Naive thymus-derived CD8-positive, alpha-beta T cell (primary cell): ENCODE measurements around the gene GRHL3. TPM values are rescaled to one million over a fixed set of nuclear protein-coding genes. Genes with fewer than 3 reads are reported as not detected.

Experiments
- ATAC-seq, 2 donors: fragments of 150-1000 bp; cut with Tn5 transposase in 1 of 2; sonication (Bioruptor Pico), chemical (Tn5 transposase) in 1 of 2; 1 replicate in 1 of 2; 2 replicates in 1 of 2; pipeline ENCODE4 v1.10.0; 2021; ENCODE audit warnings: mild to moderate bottlenecking in 2 of 2, moderate library complexity in 2 of 2
- POLR2A ChIA-PET: fragments of 350-600 bp; sonication (Branson Sonifier 250); formaldehyde crosslinking; loops from one replicate; lab custom pipeline; 2021; ENCODE audit warnings: antibody characterized with exemption; lab: Charles Lee
- DNase-seq, 10 donors: peaks; one replicate each; pipeline versions ENCODE4 v3.0.0 to v3.0.0-alpha.2; 2020 to 2022
- H3K27ac Mint-ChIP-seq, 10 donors: one replicate each; pipeline ENCODE4 v1.8.0; 2020 to 2022; ENCODE audit warnings: mild to moderate bottlenecking in 10 of 10, mixed read lengths in 10 of 10, moderate library complexity in 4 of 10, inconsistent platforms in 1 of 10
- H3K27me3 Mint-ChIP-seq, 5 donors: one replicate each; pipeline ENCODE4 v1.8.0; 2021 to 2022; ENCODE audit warnings: mixed read lengths in 5 of 5
- H3K36me3 Mint-ChIP-seq, 3 donors: one replicate each; pipeline ENCODE4 v1.8.0; 2020 to 2022; ENCODE audit warnings: mixed read lengths in 3 of 3, mild to moderate bottlenecking in 2 of 3, inconsistent platforms in 1 of 3
- H3K4me1 Mint-ChIP-seq, 4 donors: one replicate each; pipeline ENCODE4 v1.8.0; 2021 to 2022; ENCODE audit warnings: mixed read lengths in 4 of 4
- H3K4me3 Mint-ChIP-seq, 10 donors: one replicate each; pipeline ENCODE4 v1.8.0; 2020 to 2022; ENCODE audit warnings: mild to moderate bottlenecking in 10 of 10, mixed read lengths in 10 of 10, moderate library complexity in 6 of 10, inconsistent platforms in 1 of 10
- H3K9me3 Mint-ChIP-seq, 9 donors: one replicate each; pipeline ENCODE4 v1.8.0; 2020 to 2022; ENCODE audit warnings: mixed read lengths in 9 of 9, mild to moderate bottlenecking in 3 of 9, inconsistent platforms in 1 of 9, moderate library complexity in 1 of 9
- polyA plus RNA-seq, 3 donors: library from polyadenylated mRNA; unstranded; fragments of 300-500 nt; fragmentation: Illumina TruSeq; gene quantifications; one replicate each; pipeline ENCODE4 v1.2.3, GENCODE V29; 2021
- total RNA-seq, 8 experiments: library from RNA in 2 of 8; stranded (reverse) in 2 of 8; gene quantifications; one replicate each; pipeline ENCODE4 v1.2.3 and lab custom pipeline; 2021 to 2026

The GRHL3 gene
- total and polyA plus RNA-seq, 5 experiments from 2014 or later, result not detected

DNA sequence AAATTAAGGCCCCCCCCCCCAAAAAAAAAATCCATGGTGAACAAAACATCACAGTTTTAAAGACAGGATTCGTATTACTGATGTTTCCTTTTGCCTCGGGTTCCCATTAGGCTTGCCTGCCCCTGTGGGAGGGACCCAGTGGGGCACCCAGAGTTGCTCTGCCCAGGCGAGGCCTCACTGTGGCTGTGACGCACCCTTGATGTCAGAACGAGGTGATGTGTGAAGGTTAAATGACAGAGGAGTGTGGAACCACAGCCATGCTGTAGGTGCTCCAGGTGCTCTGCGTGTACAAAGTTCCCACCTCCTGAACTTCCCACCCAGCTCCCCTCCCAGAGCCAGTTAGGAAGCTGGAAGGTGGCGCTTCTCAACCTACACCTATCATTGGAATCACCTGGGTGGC, 37.9 kb downstream of the GRHL3 start:
- Mint-ChIP-seq H3K27me3 (no peaks in the 10 kb centered on the region), H3K4me1 (peaks cover 0 to 2% (median 0%) of the 10 kb centered on the region in 4 donors), H3K4me3 (no peak overlapping the region), H3K36me3 (peaks cover 0 to 13% (median 8%) of the 10 kb centered on the region in 3 donors), H3K27ac (peak overlapping the region in 1 of 10 donors; percentile 31), H3K9me3 (no peaks in the 10 kb centered on the region)
- POLR2A ChIA-PET, result interaction anchor here (0.7 kb wide), 1 partner anchor 274 kb away, joined by 5 read pairs; no protein-coding TSS in a partner anchor
- ATAC-seq, result no peak
- no peak for DNase-seq

DNA sequence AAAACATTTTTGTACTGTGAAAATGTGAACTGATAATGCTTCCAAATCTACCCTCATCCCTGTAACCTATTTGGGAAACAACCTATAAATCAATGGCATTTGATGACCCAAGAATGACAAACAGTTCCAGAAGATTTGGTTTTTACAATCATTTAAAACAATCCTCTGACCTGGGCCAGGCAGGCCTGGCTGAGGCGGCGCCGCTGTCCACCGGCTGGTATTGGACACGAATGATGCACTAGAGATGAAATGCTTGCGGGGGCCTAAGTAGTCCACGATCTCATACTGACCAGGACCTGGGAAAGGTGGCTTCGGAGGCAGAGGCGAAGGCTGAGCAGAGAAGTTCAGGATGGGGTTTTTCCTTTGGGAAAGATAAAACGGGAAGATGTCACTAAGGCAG, 41.5 kb downstream of the GRHL3 start:
- no peaks in the 10 kb centered on the region for H3K9me3 Mint-ChIP-seq
- DNase-seq, result no peak
- POLR2A ChIA-PET, result no interaction called here
- ATAC-seq, result no peak
- H3K27me3 Mint-ChIP-seq, result no peaks in the 10 kb centered on the region
- peaks cover 0 to 2% (median 0%) of the 10 kb centered on the region in 4 donors for H3K4me1 Mint-ChIP-seq
- H3K36me3 Mint-ChIP-seq, result peaks cover 0 to 13% (median 9%) of the 10 kb centered on the region in 3 donors
- H3K27ac Mint-ChIP-seq, result no peak overlapping the region
- H3K4me3 Mint-ChIP-seq, result no peak overlapping the region

DNA sequence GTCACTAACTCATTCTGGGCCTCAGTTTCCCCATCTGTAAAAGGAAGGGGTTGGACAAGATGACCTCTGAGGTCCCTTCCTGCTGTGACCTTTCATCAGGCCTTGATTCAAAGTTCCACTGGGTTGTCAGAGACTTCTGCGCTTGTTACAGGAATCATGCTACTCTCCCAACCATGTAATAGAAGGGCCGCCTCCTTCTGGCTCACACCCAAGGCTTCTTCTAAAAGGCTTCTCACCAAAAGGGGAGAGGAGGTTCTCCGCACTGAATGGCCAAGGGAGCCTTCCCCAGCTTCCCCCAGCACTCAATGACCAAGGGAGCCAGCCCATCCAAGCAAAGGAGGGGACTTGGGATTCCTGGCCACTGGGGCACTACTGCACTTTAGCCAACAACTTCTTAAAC, 42.7 kb downstream of the GRHL3 start:
- Mint-ChIP-seq H3K27me3 (no peaks in the 10 kb centered on the region), H3K4me1 (peaks cover 0 to 2% (median 0%) of the 10 kb centered on the region in 4 donors), H3K4me3 (no peak overlapping the region), H3K36me3 (peaks cover 0 to 17% (median 10%) of the 10 kb centered on the region in 3 donors), H3K9me3 (no peaks in the 10 kb centered on the region), H3K27ac (no peak overlapping the region)
- no peak for DNase-seq
- ATAC-seq, result no peak
- POLR2A ChIA-PET, result no interaction called here

DNA sequence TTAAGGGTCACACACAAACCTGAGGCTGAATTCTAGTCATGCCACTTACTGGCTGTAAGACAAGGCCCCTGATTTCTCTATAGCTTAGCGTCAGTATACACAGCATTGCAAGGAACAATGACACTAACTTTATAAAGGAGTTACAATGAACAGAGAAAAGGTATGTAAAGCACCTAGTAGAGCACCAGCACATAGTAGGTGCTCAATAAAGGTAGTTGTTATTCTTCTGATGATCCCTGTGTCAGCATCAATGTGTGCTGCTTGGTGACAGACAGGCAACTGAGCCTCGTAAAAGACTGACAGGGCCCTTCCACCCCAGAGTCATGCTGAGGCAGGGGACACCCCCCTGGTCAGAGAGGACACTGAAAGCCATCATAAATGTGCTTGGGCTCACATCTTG, 43.2 kb downstream of the GRHL3 start:
- no peak overlapping the region for H3K27ac Mint-ChIP-seq
- ATAC-seq (no peak), DNase-seq (no peak)
- no peaks in the 10 kb centered on the region for H3K27me3 Mint-ChIP-seq
- H3K9me3 Mint-ChIP-seq, result no peaks in the 10 kb centered on the region
- H3K4me1 Mint-ChIP-seq, result peaks cover 0 to 2% (median 0%) of the 10 kb centered on the region in 4 donors
- H3K4me3 Mint-ChIP-seq, result no peak overlapping the region
- H3K36me3 Mint-ChIP-seq, result peaks cover 0 to 18% (median 14%) of the 10 kb centered on the region in 3 donors
- POLR2A ChIA-PET, result no interaction called here

DNA sequence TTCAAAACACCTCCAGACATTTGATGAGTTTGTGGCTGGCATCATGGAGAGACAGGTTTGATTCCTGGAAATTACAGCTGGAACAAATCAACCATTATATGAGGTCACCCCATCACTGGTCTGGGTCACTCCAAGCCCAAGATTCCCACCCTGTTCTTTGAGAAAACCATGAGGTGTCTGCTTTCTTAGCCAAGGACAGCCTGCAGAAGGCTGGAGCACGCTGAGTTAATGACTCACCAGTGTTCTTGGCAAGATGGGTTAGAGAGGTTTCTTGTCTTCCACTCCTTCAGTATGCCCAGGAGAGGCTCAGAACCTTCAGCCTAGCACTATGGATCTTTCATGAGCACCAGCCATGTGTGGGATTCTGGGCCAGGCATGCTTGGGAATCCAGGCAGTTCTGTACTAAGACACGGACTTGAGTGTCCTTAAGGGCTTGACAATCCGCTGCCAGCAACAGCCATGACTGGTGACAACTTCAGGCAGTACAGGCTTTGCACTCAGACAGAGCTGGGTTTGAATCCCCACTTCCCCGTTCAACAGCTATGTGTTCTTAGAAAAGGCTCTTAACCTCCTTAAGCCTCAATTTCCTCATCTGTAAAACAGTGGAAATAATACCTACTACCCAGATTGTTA, 43.9 kb downstream of the GRHL3 start:
- DNase-seq, result no peak
- H3K27ac Mint-ChIP-seq, result no peak overlapping the region
- H3K9me3 Mint-ChIP-seq, result no peaks in the 10 kb centered on the region
- H3K36me3 Mint-ChIP-seq, result peaks cover 0 to 15% (median 9%) of the 10 kb centered on the region in 3 donors
- peaks cover 0 to 2% (median 0%) of the 10 kb centered on the region in 4 donors for H3K4me1 Mint-ChIP-seq
- no peak for ATAC-seq
- H3K4me3 Mint-ChIP-seq, result no peak overlapping the region
- POLR2A ChIA-PET, result interaction anchor here (0.6 kb wide), 1 partner anchor 28 kb away, joined by 3 read pairs; no protein-coding TSS in a partner anchor
- no peaks in the 10 kb centered on the region for H3K27me3 Mint-ChIP-seq

DNA sequence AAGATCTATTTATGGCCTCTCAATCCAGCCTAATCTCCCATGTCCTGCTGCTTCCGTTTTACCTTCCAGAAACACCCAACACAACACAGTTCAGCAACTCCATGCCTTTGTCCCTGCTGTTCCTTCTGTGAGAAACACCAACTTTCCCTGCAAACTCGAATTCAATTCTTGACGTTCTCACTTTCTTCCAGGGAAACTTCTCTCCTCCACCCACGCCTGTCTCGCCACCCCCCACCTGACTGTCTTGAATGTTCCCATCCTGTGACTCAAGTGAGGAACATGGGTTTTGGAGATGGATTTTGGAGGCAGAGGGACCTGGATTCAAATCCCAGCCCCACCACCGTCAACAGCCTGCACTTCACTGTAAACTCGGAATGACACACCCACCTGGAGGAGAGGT, 44.8 kb downstream of the GRHL3 start:
- ATAC-seq (no peak), DNase-seq (no peak)
- Mint-ChIP-seq H3K4me1 (peaks cover 0 to 2% (median 0%) of the 10 kb centered on the region in 4 donors), H3K4me3 (no peak overlapping the region), H3K36me3 (peaks cover 0 to 19% (median 9%) of the 10 kb centered on the region in 3 donors), H3K27me3 (no peaks in the 10 kb centered on the region), H3K27ac (no peak overlapping the region), H3K9me3 (no peaks in the 10 kb centered on the region)
- POLR2A ChIA-PET, result no interaction called here

DNA sequence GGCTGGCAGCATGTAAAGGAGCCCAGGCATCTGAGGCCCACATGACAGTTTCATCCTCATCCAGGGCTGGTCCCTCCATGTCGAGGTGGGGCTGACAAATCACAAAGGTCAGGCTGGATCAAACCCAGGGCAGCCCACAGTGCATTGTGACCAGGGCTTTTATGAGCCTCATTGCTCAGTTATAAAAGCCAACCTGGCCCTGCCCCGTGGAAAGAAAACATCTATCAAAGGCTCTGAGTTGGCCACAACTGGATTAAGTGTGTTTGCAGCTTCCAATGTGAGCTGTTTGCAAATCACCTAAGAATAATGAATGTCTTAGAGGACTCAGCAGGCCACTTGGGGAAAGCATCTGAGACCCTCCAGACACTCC, 45.4 kb downstream of the GRHL3 start:
- Mint-ChIP-seq H3K4me3 (no peak overlapping the region), H3K9me3 (no peaks in the 10 kb centered on the region), H3K27ac (no peak overlapping the region), H3K27me3 (no peaks in the 10 kb centered on the region), H3K4me1 (peaks cover 0 to 2% (median 0%) of the 10 kb centered on the region in 4 donors), H3K36me3 (peaks cover 0 to 17% (median 9%) of the 10 kb centered on the region in 3 donors)
- POLR2A ChIA-PET, result no interaction called here
- no peak for DNase-seq
- no peak for ATAC-seq

DNA sequence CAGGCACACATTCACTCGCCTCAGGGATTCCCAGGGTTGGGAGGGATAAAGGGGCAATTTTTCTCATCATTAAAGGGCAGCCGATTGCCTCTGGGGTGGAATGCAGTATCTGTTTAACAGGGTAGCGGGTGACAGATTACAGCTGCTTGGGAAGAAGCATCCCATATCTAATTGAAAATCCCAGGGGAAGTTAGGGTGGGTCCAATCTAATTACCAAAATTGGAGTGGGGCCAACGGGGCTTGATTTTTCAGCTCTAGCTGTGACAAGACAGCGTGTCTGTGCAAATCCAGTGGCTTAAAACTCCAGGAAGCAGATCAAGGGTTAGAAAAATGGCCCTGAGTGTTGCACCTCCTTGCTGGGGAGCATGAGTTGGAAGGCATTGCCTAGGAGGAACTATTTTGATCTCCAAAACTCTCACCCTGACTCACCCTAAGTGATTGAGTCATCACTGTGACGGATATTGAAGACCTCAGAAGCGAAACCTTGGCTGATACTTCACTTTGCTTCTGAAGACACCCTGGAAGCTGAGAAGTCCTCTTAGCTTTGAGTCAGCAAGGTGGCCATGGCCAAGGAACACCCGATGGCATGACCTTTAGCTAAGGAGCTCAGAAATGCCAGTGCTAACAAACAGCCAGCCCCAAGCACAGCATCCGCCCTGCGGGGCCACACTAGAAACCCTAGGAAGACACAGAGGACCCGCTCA, 46.0 kb downstream of the GRHL3 start:
- no peaks in the 10 kb centered on the region for H3K9me3 Mint-ChIP-seq
- no peak for DNase-seq
- ATAC-seq, result no peak
- H3K36me3 Mint-ChIP-seq, result peaks cover 0 to 17% (median 11%) of the 10 kb centered on the region in 3 donors
- no peak overlapping the region for H3K4me3 Mint-ChIP-seq
- POLR2A ChIA-PET, result no interaction called here
- no peak overlapping the region for H3K27ac Mint-ChIP-seq
- peaks cover 0 to 2% (median 0%) of the 10 kb centered on the region in 4 donors for H3K4me1 Mint-ChIP-seq
- no peaks in the 10 kb centered on the region for H3K27me3 Mint-ChIP-seq

DNA sequence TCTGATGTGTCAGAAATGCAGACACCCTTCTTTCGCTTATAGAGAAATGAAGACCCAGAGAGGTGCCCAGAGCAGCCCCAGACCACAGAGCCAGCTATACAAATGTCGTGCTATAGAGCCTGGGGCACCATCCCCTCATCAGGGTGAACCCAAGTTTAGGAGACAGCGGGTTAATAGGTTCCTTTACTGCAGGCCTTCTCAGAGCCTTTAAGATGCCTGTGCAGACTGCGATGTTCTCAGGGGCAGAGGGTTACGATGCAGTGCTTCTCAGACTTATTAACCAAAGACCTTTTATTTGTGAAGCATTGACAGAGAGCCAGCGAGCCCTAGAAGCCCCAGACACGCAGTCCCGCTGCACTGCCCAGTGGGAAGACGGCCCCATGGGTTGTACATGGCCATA, 47.5 kb downstream of the GRHL3 start:
- Mint-ChIP-seq H3K36me3 (peaks cover 0 to 23% (median 11%) of the 10 kb centered on the region in 3 donors), H3K4me3 (no peak overlapping the region), H3K27me3 (no peaks in the 10 kb centered on the region), H3K4me1 (peaks cover 0 to 2% (median 0%) of the 10 kb centered on the region in 4 donors), H3K9me3 (no peaks in the 10 kb centered on the region), H3K27ac (no peak overlapping the region)
- POLR2A ChIA-PET, result no interaction called here
- ATAC-seq (no peak), DNase-seq (no peak)

DNA sequence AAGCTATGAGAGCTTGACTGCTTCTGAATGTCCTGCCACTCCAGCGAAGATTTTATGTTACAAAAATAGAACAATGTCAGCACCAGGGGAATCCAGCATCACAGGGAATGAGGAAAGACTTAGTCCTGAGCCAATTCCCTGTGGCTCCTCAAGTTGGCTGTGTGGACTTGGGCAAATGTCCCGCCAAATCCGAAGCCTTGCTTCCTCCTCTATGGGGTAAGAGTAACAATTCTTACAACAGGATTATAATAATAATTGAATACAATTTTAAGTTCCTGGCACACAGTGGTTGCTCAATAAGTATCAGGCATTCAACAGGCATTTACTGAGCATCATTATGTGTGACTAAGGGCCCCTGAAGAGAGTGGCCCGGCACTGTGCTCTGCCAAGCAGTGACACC, 50.0 kb downstream of the GRHL3 start:
- ATAC-seq (no peak), DNase-seq (no peak)
- Mint-ChIP-seq H3K9me3 (no peaks in the 10 kb centered on the region), H3K4me1 (peaks cover 0 to 14% (median 1%) of the 10 kb centered on the region in 4 donors), H3K27ac (no peak overlapping the region), H3K36me3 (peaks cover 0 to 23% (median 10%) of the 10 kb centered on the region in 3 donors), H3K27me3 (no peaks in the 10 kb centered on the region), H3K4me3 (no peak overlapping the region)
- POLR2A ChIA-PET, result no interaction called here

DNA sequence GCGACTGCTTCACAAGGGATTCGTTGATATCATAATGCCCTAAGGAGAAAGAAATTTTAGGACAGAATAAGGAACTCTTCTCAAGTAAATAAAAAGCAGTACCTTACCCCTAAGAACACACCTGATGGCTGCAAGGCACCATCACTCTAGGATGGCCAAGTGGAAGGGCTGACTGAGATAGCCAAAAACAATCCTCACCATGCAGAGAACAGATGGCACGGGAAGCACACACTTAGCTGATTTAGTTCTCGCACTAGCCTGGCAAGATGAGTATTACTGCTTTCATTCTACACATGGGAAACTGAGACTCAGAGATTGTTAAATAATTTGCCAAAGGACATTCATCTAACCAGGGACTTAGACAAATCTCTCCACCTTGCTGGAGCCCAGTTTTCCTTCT, 50.6 kb downstream of the GRHL3 start:
- Mint-ChIP-seq H3K4me3 (no peak overlapping the region), H3K4me1 (peaks cover 0 to 14% (median 1%) of the 10 kb centered on the region in 4 donors), H3K36me3 (peaks cover 0 to 27% (median 10%) of the 10 kb centered on the region in 3 donors), H3K27ac (no peak overlapping the region), H3K9me3 (no peaks in the 10 kb centered on the region), H3K27me3 (no peaks in the 10 kb centered on the region)
- ATAC-seq (no peak), DNase-seq (no peak)
- POLR2A ChIA-PET, result no interaction called here

DNA sequence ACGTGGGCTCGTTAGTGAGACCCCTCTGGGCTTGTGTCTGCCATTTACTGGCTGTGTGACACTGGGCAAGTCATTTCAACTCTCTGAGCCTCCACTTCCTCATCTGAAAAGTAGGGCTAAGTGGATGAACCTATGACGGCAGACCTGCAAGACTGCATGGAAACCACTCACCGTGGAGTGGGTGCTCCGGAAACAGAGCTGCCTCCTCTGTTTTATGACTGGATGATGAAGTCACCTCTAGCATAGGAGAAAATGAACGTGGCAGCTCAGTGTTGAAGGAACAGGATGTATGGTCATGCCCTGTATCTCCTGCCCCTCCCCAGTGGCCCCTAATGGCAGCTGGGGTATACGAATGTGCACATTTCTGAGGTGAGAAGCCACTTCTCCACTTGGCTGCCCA, 53.9 kb downstream of the GRHL3 start:
- Mint-ChIP-seq H3K4me1 (peaks cover 0 to 13% (median 1%) of the 10 kb centered on the region in 4 donors), H3K36me3 (peaks cover 0 to 21% (median 10%) of the 10 kb centered on the region in 3 donors), H3K27me3 (no peaks in the 10 kb centered on the region), H3K4me3 (no peak overlapping the region), H3K9me3 (no peaks in the 10 kb centered on the region), H3K27ac (no peak overlapping the region)
- POLR2A ChIA-PET, result no interaction called here
- DNase-seq, result peak in 1 of 10 donors; percentile 16
- ATAC-seq, result no peak

DNA sequence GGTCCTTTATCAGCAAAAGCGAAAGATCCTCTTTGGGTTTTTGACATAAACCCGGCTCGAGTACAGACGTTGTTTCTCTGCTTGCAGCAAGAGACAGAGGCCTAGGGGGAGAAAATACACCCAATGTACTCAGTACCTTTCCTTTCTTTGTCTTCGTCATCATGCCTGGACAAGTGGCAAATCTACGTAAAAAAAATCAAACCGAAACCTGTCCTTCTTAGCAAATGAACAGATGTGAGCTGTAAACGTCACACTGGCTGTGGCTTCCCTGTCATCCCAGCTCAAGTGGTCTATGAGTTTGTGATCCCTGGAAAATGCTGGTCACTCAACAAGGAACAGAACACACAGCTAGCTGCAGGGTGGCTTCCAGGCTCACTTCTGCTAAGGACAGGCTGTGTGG, 54.6 kb downstream of the GRHL3 start:
- H3K27me3 Mint-ChIP-seq, result no peaks in the 10 kb centered on the region
- no peak overlapping the region for H3K4me3 Mint-ChIP-seq
- H3K9me3 Mint-ChIP-seq, result no peaks in the 10 kb centered on the region
- H3K4me1 Mint-ChIP-seq, result peaks cover 0 to 13% (median 1%) of the 10 kb centered on the region in 4 donors
- peaks cover under 1 to 23% (median 10%) of the 10 kb centered on the region in 3 donors for H3K36me3 Mint-ChIP-seq
- H3K27ac Mint-ChIP-seq, result no peak overlapping the region
- DNase-seq (peak in 1 of 10 donors; percentile 3), ATAC-seq (no peak)
- POLR2A ChIA-PET, result interaction anchor here (0.6 kb wide), 1 partner anchor 645 kb away, joined by 4 read pairs; no protein-coding TSS in a partner anchor
